Naive thymus-derived CD8-positive, alpha-beta T cell (primary cell): Measurements from ENCODE around the gene GPER1. TPM values are rescaled to one million over a fixed set of nuclear protein-coding genes. Genes with fewer than 3 reads are reported as not detected.

Experiments
- ATAC-seq, 2 donors: fragments of 150-1000 bp; cut with Tn5 transposase in 1 of 2; sonication (Bioruptor Pico), chemical (Tn5 transposase) in 1 of 2; 1 replicate in 1 of 2; 2 replicates in 1 of 2; pipeline ENCODE4 v1.10.0; 2021; ENCODE audit warnings: mild to moderate bottlenecking in 2 of 2, moderate library complexity in 2 of 2
- POLR2A ChIA-PET: fragments of 350-600 bp; sonication (Branson Sonifier 250); formaldehyde crosslinking; loops from one replicate; lab custom pipeline; 2021; ENCODE audit warnings: antibody characterized with exemption; lab: Charles Lee
- DNase-seq, 10 donors: peaks; one replicate each; pipeline versions ENCODE4 v3.0.0 to v3.0.0-alpha.2; 2020 to 2022
- H3K27ac Mint-ChIP-seq, 10 donors: one replicate each; pipeline ENCODE4 v1.8.0; 2020 to 2022; ENCODE audit warnings: mild to moderate bottlenecking in 10 of 10, mixed read lengths in 10 of 10, moderate library complexity in 4 of 10, inconsistent platforms in 1 of 10
- H3K27me3 Mint-ChIP-seq, 5 donors: one replicate each; pipeline ENCODE4 v1.8.0; 2021 to 2022; ENCODE audit warnings: mixed read lengths in 5 of 5
- H3K36me3 Mint-ChIP-seq, 3 donors: one replicate each; pipeline ENCODE4 v1.8.0; 2020 to 2022; ENCODE audit warnings: mixed read lengths in 3 of 3, mild to moderate bottlenecking in 2 of 3, inconsistent platforms in 1 of 3
- H3K4me1 Mint-ChIP-seq, 4 donors: one replicate each; pipeline ENCODE4 v1.8.0; 2021 to 2022; ENCODE audit warnings: mixed read lengths in 4 of 4
- H3K4me3 Mint-ChIP-seq, 10 donors: one replicate each; pipeline ENCODE4 v1.8.0; 2020 to 2022; ENCODE audit warnings: mild to moderate bottlenecking in 10 of 10, mixed read lengths in 10 of 10, moderate library complexity in 6 of 10, inconsistent platforms in 1 of 10
- H3K9me3 Mint-ChIP-seq, 9 donors: one replicate each; pipeline ENCODE4 v1.8.0; 2020 to 2022; ENCODE audit warnings: mixed read lengths in 9 of 9, mild to moderate bottlenecking in 3 of 9, inconsistent platforms in 1 of 9, moderate library complexity in 1 of 9
- polyA plus RNA-seq, 3 donors: library from polyadenylated mRNA; unstranded; fragments of 300-500 nt; fragmentation: Illumina TruSeq; gene quantifications; one replicate each; pipeline ENCODE4 v1.2.3, GENCODE V29; 2021
- total RNA-seq, 8 experiments: library from RNA in 2 of 8; stranded (reverse) in 2 of 8; gene quantifications; one replicate each; pipeline ENCODE4 v1.2.3 and lab custom pipeline; 2021 to 2026

GPER1 gene
- total and polyA plus RNA-seq, 5 experiments from 2014 or later = 0.11 to 0.25 TPM; not detected in 3

GRCh38 chr7:1083729-1084657, 3.9 kb upstream of the GPER1 start:
- Mint-ChIP-seq H3K27ac (peak overlapping the region in 1 of 10 donors; percentile 48), H3K4me3 (no peak overlapping the region), H3K36me3 (peaks cover 0 to 2% (median 0%) of the 10 kb centered on the region in 3 donors), H3K9me3 (no peaks in the 10 kb centered on the region), H3K27me3 (no peaks in the 10 kb centered on the region), H3K4me1 (peaks cover 6 to 24% (median 12%) of the 10 kb centered on the region in 4 donors)
- ATAC-seq (no peak), DNase-seq (no peak)
- POLR2A ChIA-PET = interaction anchor here (0.8 kb wide), 1 partner anchor 1098 kb away, joined by 3 read pairs; no protein-coding TSS in a partner anchor

GRCh38 chr7:1085266-1085665, 2.6 kb upstream of the GPER1 start:
- Mint-ChIP-seq H3K27me3 (no peaks in the 10 kb centered on the region), H3K27ac (no peak overlapping the region), H3K9me3 (no peaks in the 10 kb centered on the region), H3K36me3 (peaks cover 0 to 2% (median 0%) of the 10 kb centered on the region in 3 donors), H3K4me3 (no peak overlapping the region), H3K4me1 (peaks cover 6 to 24% (median 12%) of the 10 kb centered on the region in 4 donors)
- POLR2A ChIA-PET = interaction anchor here (0.7 kb wide), 1 partner anchor 110 kb away, joined by 3 read pairs; the partner anchor contains the start of gene COX19
- no peak for ATAC-seq
- DNase-seq = no peak

- Mint-ChIP-seq H3K4me3 (no peak overlapping the region), H3K27me3 (no peaks in the 10 kb centered on the region), H3K4me1 (peaks cover 6 to 24% (median 12%) of the 10 kb centered on the region in 4 donors), H3K9me3 (no peaks in the 10 kb centered on the region), H3K27ac (no peak overlapping the region), H3K36me3 (peaks cover 0 to 2% (median 0%) of the 10 kb centered on the region in 3 donors)
- no peak for DNase-seq
- POLR2A ChIA-PET = interaction anchor here (0.6 to 1.0 kb wide), 3 partner anchors 52 to 111 kb away, joined by 3 to 4 read pairs (median 3); partner anchors contain the start of gene COX19
- ATAC-seq = no peak
Observed at GRCh38 chr7:1085910-1086421, 1.9 kb upstream of the GPER1 start.

GRCh38 chr7:1086588-1087464, 1.1 kb upstream of the GPER1 start:
- Mint-ChIP-seq H3K36me3 (peaks cover 0 to 2% (median 1%) of the 10 kb centered on the region in 3 donors), H3K27me3 (no peaks in the 10 kb centered on the region), H3K4me3 (peak overlapping the region; percentile 70 to 85 (median 79)), H3K9me3 (no peaks in the 10 kb centered on the region), H3K27ac (peak overlapping the region in 5 of 10 donors; percentile 20 to 75 (median 65)), H3K4me1 (peaks cover 7 to 24% (median 12%) of the 10 kb centered on the region in 4 donors)
- POLR2A ChIA-PET = interaction anchor here (0.6 to 1.0 kb wide), 2 partner anchors 51 to 112 kb away, joined by 3 to 4 read pairs; a partner anchor contains a TSS
- ATAC-seq (peak; percentile 91 to 92), DNase-seq (peak; percentile 47 to 83 (median 73))

- Mint-ChIP-seq H3K36me3 (peaks cover 0 to 3% (median 2%) of the 10 kb centered on the region in 3 donors), H3K27me3 (no peaks in the 10 kb centered on the region), H3K9me3 (no peaks in the 10 kb centered on the region), H3K27ac (peak overlapping the region in 2 of 10 donors; percentile 20 to 26), H3K4me1 (peaks cover 8 to 24% (median 12%) of the 10 kb centered on the region in 4 donors), H3K4me3 (peak overlapping the region in 9 of 10 donors; percentile 70 to 81 (median 79))
- DNase-seq (no peak), ATAC-seq (no peak)
- POLR2A ChIA-PET = no interaction called here
Observed at GRCh38 chr7:1087465-1087814, 473 bp upstream of the GPER1 start.

- Mint-ChIP-seq H3K9me3 (no peaks in the 10 kb centered on the region), H3K36me3 (peaks cover 0 to 3% (median 0%) of the 10 kb centered on the region in 3 donors), H3K4me3 (no peak overlapping the region), H3K4me1 (peaks cover 8 to 20% (median 12%) of the 10 kb centered on the region in 4 donors), H3K27me3 (no peaks in the 10 kb centered on the region), H3K27ac (no peak overlapping the region)
- ATAC-seq (no peak), DNase-seq (no peak)
- POLR2A ChIA-PET = no interaction called here
Observed at GRCh38 chr7:1090236-1090635, 2.3 kb downstream of the GPER1 start.

- no peak overlapping the region for H3K4me3 Mint-ChIP-seq
- DNase-seq (no peak), ATAC-seq (no peak)
- POLR2A ChIA-PET = no interaction called here
- H3K36me3 Mint-ChIP-seq = peaks cover 0 to 3% (median 0%) of the 10 kb centered on the region in 3 donors
- peaks cover 8 to 16% (median 12%) of the 10 kb centered on the region in 4 donors for H3K4me1 Mint-ChIP-seq
- no peaks in the 10 kb centered on the region for H3K9me3 Mint-ChIP-seq
- peak overlapping the region in 1 of 10 donors; percentile 57 for H3K27ac Mint-ChIP-seq
- H3K27me3 Mint-ChIP-seq = no peaks in the 10 kb centered on the region
Observed at GRCh38 chr7:1090686-1091643, 3.1 kb downstream of the GPER1 start.

- Mint-ChIP-seq H3K4me3 (no peak overlapping the region), H3K9me3 (no peaks in the 10 kb centered on the region), H3K27me3 (no peaks in the 10 kb centered on the region), H3K36me3 (peaks cover 0 to 3% (median 0%) of the 10 kb centered on the region in 3 donors), H3K27ac (no peak overlapping the region), H3K4me1 (peaks cover 6 to 11% (median 8%) of the 10 kb centered on the region in 4 donors)
- DNase-seq = no peak
- POLR2A ChIA-PET = no interaction called here
- ATAC-seq = no peak
Observed at GRCh38 chr7:1091644-1092027, 3.7 kb downstream of the GPER1 start.

GRCh38 chr7:1092161-1092632, 4.3 kb downstream of the GPER1 start:
- Mint-ChIP-seq H3K27ac (no peak overlapping the region), H3K27me3 (no peaks in the 10 kb centered on the region), H3K4me3 (no peak overlapping the region), H3K9me3 (no peaks in the 10 kb centered on the region), H3K4me1 (peaks cover under 1 to 6% (median 5%) of the 10 kb centered on the region in 4 donors), H3K36me3 (peaks cover 0 to 3% (median 0%) of the 10 kb centered on the region in 3 donors)
- POLR2A ChIA-PET = no interaction called here
- DNase-seq (no peak), ATAC-seq (no peak)

GRCh38 chr7:1092806-1093501, 5.0 kb downstream of the GPER1 start:
- Mint-ChIP-seq H3K27me3 (no peaks in the 10 kb centered on the region), H3K4me1 (peaks cover 0 to 4% (median 0%) of the 10 kb centered on the region in 4 donors), H3K27ac (no peak overlapping the region), H3K4me3 (no peak overlapping the region), H3K9me3 (peaks cover 0 to under 1% (median 0%) of the 10 kb centered on the region in 9 donors), H3K36me3 (peaks cover 4 to 7% (median 6%) of the 10 kb centered on the region in 3 donors)
- no peak for DNase-seq
- POLR2A ChIA-PET = no interaction called here
- ATAC-seq = no peak

- POLR2A ChIA-PET = interaction anchor here (0.5 kb wide), 1 partner anchor 143 kb away, joined by 3 read pairs; no protein-coding TSS in a partner anchor
- Mint-ChIP-seq H3K27ac (no peak overlapping the region), H3K27me3 (no peaks in the 10 kb centered on the region), H3K9me3 (peaks cover 0 to 4% (median 0%) of the 10 kb centered on the region in 9 donors), H3K4me3 (no peak overlapping the region), H3K36me3 (peaks cover 8 to 10% (median 8%) of the 10 kb centered on the region in 3 donors), H3K4me1 (peaks cover 0 to 4% (median 0%) of the 10 kb centered on the region in 4 donors)
- no peak for ATAC-seq
- no peak for DNase-seq
Observed at GRCh38 chr7:1093502-1093843, 5.6 kb downstream of the GPER1 start.
